Activated T-cell treated with anti-CD3 and anti-CD28 coated beads for 48 hours (primary cell): ENCODE data around the gene MMP15.
"Not testable (repeated sequence)": the region's sequence is repeated elsewhere in the genome, so short reads cannot be mapped to it uniquely, and the experiment has no call there.

Source experiments
- DNase-seq: peaks from one replicate; pipeline ENCODE4 v3.0.0-alpha.2; 2020; ENCODE audit warnings: low read depth

The MMP15 gene

DNA sequence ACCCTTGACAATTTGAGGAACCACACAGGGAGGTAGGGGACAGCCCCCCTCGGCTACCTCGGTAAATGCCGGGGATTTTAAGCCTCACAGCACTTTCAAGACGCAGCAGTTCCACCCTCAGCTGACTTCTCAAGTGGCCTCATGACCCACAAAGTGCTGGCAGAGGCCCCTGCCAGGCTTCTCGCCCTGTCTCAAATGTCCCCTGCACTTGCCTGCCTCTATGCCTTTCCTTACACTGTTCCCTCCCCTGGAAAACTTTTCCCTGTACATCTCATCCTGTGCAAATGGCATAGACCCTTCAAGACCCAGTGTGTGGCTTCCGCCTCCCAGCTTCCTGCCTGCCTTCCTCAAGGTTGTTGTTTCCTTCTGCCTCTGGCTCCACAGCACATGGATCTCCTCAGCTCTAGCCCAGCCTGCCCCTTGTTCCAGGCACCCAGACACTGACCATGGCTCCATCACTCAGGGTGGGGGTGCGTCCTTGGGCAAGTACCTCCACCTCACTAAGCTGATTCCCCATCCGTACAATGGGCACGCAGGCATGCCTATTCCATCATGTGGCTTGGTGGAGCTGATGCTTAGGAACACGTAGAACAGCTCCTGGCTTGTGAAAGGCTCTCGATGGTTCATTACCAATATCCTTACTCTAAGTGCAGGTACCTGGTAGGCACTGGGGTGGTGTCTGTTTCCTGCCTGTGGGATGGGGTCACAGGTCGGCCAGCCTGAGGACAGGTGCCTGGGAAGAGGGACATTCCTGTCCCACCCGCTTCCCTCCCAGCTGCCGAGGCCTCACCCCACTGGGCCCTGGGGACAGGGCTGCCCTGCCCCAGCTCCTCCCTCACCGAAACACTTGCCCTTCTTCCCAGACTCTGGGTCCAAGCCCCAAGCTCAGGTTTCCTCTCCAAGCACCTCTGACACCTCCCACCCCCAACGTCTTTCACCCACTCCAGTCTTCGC is 24.0 kb downstream of the MMP15 start:
- no peak for DNase-seq

GRCh38 chr16:58051296-58051695 is 25.7 kb downstream of the MMP15 start:
- DNase-seq: no peak

DNA sequence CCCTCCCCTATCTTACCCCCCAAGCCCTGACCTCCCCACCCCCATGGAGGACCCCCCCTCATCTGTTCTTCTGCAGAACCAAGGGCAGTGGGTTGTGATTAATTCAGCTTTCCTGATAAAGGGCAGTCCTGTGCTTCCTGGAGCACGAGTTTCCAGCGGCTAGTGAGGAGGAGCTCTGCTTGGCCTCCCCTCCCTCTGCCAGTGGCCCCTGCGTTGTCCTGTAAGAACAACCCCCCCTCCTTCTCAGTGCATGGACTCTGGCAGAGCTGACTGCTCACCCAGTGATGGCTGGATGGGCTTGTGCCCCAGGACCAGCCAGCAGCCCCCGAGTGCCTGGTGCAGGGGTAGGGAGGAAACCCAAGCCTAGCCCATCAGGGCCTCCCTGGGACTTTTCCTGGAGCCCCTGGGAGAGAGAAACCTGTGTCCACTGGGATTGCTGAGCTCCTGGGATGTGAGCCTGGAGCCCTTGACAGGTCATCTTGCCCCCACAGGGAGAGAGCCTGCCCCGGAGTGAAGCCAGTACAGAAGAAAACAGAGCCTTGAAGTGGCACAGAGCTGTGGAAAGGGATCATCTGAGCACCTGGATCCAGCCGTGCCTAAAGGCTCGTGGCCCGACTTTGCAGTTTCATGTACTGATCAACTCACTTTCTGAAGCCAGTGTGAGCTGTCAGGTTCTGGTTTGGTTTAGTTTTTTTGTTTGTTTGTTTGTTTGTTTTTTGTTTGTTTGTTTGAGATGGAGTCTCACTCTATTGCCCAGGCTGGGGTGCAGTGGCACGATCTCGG is 26.5 kb downstream of the MMP15 start:
- no peak for DNase-seq

- no peak for DNase-seq
Observed at GRCh38 chr16:58053682-58054005, 28.1 kb downstream of the MMP15 start.

DNA sequence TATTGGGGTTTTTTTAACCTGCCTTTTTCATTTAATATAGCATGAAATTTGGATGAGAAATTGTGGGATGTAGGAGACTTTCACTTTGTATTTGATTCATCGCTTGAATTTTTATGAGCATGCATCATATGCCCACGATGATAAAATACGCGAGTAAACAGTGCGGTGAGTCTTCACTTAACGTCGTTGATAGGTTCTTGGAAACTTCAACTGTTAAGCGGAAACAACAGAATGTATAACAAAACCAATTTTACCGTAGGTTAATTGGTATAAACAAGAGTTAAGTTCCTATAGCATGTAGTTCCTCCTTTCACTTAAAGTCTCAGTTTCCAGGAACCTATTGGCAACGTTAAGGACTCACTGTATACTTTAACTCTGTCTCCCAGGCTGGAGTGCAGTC is 28.7 kb downstream of the MMP15 start:
- no peak for DNase-seq

GRCh38 chr16:58056580-58056979 is 31.0 kb downstream of the MMP15 start:
- no peak for DNase-seq

GRCh38 chr16:58057121-58057520 is 31.6 kb downstream of the MMP15 start:
- DNase-seq: no peak

- no peak for DNase-seq
Observed at GRCh38 chr16:58057784-58058183, 32.2 kb downstream of the MMP15 start.

- DNase-seq: no peak
Observed at GRCh38 chr16:58062821-58063220, 37.3 kb downstream of the MMP15 start.

- no peak for DNase-seq
Observed at GRCh38 chr16:58063377-58064076, 38.0 kb downstream of the MMP15 start.

DNA sequence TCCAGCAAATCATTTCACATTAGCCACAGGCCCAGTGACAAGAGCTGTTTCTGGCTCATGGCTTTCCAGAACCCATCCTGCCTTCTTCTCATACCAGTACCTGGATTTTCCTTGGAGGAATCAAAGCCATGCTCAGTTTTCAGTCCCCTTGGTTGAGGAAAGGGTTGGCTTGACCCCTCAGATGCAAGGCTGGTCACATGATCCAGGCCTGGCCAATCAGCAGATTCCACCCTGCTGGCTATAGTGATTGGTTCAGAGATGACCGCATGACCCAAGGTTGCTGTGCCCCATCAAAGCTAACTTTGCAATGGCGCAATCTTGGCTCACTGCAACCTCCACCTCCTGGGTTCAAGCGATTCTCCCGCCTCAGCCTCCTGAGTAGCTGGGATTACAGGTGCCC is 45.0 kb downstream of the MMP15 start:
- DNase-seq: no peak

GRCh38 chr16:58072134-58072533 is 46.6 kb downstream of the MMP15 start:
- not testable (repeated sequence) for DNase-seq

- not testable (repeated sequence) for DNase-seq
Observed at GRCh38 chr16:58073086-58073485, 47.5 kb downstream of the MMP15 start.

DNA sequence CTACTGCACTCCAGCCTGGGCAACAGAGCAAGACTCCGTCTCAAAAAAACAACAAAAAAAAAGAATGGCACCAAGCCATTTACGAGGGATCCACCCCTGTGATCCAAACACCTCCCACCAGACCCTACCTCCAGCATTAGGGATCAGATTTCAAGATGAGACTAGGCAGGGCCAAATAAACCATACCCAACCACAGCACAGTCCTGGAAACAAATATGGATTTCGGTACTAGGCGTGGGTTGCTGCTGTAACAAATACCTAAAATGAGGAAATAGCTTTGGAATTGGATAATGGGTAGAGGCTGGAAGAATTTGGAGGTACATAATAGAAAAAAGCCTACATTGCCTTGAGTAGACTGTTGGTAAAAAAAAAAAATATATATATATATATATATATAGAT is 49.1 kb downstream of the MMP15 start:
- DNase-seq: no peak

DNA sequence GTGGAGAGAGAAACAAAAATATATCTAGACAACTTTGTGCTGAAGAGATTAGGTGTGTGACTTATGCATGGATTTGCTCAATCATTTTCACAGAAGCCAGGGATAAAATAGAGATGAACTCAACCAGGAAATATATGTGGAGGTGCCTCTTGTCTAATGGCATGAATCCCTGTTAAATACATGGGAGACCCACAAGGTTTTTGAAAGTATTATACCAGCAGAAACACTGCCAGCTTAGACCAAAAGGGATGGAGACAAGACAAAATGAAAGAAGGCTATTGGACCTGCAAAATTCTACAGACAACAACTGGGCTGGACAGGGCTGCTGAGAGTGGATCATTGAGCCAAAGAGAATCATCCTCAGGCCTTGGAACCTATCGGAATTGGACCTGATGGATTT is 51.0 kb downstream of the MMP15 start:
- DNase-seq: no peak

- no peak for DNase-seq
Observed at GRCh38 chr16:58077796-58078195, 52.2 kb downstream of the MMP15 start.

DNA sequence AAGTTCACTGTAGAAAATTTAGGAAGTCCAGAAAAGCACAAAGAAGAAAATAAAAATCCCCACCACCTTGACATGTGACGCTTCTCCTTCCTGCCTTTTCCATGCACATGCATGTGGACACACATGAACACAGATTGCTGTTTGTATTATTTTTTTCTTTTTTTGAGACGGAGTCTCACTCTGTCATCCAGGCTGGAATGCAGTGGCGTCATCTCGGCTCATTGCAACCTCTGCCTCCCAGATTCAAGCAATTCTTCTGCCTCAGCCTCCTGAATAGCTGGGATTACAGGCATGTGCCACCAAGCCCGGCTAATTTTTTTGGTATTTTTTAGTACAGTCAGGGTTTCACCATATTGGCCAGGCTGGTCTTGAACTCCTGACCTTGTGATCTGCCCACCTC is 55.1 kb downstream of the MMP15 start:
- not testable (repeated sequence) for DNase-seq

- no peak for DNase-seq
Observed at GRCh38 chr16:58082381-58082780, 56.8 kb downstream of the MMP15 start.

DNA sequence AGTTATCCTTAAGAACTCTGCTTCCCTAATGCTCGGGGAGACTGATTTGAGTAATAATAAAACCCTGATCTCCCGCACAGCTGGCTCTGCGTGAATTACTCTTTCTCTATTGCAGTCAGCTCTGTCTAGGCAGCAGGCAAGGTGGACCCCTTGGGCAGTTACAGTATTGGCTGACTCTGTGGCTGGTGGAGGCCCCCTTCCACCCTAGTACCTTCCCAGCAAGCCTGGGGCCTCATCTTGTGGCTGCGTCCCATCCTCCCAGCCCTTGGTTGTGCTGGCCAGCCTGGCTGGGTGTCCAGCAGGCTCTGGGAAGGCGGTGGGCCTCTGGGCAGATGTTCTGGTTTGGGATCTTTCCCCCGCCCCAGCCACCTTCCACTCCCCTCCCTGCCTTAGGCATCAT is 59.1 kb downstream of the MMP15 start:
- no peak for DNase-seq

GRCh38 chr16:58085171-58085570 is 59.6 kb downstream of the MMP15 start:
- no peak for DNase-seq

DNA sequence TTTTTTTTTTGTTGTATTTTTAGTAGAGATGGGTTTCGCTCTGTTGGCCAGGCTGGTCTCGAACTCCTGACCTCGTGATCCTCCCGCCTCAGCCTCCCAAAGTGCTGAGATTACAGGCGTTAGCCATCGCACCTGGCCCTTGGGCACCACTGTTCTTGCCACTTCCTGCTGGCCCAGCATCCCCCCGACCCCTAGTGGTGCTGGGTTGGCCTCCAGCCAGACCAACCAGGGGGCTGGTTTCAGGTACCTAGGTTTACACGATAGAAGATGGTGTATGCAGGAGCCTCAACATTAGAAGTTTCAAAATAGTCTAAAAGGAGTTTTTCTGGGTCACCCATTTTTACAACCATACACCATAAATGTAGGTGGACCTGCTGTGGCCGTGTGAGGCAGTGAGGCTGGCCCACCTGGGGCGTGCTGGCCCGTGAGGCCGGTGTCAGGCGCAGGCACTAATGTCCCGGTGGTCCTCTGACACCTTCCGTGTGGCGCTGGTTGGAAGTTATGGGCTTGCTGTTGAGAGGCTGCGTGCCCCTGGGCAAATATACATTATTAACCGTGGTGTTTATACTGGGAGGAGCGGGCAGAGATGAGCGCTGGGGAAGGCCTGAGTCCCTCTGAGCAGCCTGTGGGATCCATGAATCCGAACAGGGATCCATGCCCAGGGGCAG is 60.2 kb downstream of the MMP15 start:
- no peak for DNase-seq
